Fibroblast of lung (primary cell): Measurements from ENCODE around the gene HRK.

Experiments
- EZH2 ChIP-seq: IDR thresholded peaks from 2 replicates; pipeline ENCODE4 v1.5.1; 2012; ENCODE audit warnings: low read length, control low read depth, mild to moderate bottlenecking; ENCODE audit errors: missing control alignments
- TF ChIP-seq, protein P1 (sequence below), 2 donors: IDR thresholded peaks in 1 of 2; conservative IDR thresholded peaks in 1 of 2; 1 replicate in 1 of 2; 2 replicates in 1 of 2; pipeline ENCODE4 v1.5.1; 2011 to 2012; ENCODE audit warnings: low read length in 2 of 2, control low read depth in 1 of 2, inconsistent platforms in 1 of 2, low read depth in 1 of 2, mild to moderate bottlenecking in 1 of 2

GRCh38 chr12:116885491-116885890, 4.2 kb upstream of the HRK start:
- TF ChIP-seq, protein P1, sequence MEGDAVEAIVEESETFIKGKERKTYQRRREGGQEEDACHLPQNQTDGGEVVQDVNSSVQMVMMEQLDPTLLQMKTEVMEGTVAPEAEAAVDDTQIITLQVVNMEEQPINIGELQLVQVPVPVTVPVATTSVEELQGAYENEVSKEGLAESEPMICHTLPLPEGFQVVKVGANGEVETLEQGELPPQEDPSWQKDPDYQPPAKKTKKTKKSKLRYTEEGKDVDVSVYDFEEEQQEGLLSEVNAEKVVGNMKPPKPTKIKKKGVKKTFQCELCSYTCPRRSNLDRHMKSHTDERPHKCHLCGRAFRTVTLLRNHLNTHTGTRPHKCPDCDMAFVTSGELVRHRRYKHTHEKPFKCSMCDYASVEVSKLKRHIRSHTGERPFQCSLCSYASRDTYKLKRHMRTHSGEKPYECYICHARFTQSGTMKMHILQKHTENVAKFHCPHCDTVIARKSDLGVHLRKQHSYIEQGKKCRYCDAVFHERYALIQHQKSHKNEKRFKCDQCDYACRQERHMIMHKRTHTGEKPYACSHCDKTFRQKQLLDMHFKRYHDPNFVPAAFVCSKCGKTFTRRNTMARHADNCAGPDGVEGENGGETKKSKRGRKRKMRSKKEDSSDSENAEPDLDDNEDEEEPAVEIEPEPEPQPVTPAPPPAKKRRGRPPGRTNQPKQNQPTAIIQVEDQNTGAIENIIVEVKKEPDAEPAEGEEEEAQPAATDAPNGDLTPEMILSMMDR (conservative IDR thresholded peaks at IDR 0.05 in 1 of 2, IDR thresholded peaks at IDR 0.05 in 1 of 2; ENCODE audit: low read depth in 1 of 2, low read length in 2 of 2), result no peak
- TF ChIP-seq EZH2, result no peak
